ENCODE results near the gene DIRAS2.
A peak's percentile ranks its signal among the peaks of the same experiment; 100 is the strongest.
"Not testable (repeated sequence)": the region's sequence is repeated elsewhere in the genome, so short reads cannot be mapped to it uniquely, and the experiment has no call there.

DIRAS2 gene, protein sequence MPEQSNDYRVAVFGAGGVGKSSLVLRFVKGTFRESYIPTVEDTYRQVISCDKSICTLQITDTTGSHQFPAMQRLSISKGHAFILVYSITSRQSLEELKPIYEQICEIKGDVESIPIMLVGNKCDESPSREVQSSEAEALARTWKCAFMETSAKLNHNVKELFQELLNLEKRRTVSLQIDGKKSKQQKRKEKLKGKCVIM

DNA sequence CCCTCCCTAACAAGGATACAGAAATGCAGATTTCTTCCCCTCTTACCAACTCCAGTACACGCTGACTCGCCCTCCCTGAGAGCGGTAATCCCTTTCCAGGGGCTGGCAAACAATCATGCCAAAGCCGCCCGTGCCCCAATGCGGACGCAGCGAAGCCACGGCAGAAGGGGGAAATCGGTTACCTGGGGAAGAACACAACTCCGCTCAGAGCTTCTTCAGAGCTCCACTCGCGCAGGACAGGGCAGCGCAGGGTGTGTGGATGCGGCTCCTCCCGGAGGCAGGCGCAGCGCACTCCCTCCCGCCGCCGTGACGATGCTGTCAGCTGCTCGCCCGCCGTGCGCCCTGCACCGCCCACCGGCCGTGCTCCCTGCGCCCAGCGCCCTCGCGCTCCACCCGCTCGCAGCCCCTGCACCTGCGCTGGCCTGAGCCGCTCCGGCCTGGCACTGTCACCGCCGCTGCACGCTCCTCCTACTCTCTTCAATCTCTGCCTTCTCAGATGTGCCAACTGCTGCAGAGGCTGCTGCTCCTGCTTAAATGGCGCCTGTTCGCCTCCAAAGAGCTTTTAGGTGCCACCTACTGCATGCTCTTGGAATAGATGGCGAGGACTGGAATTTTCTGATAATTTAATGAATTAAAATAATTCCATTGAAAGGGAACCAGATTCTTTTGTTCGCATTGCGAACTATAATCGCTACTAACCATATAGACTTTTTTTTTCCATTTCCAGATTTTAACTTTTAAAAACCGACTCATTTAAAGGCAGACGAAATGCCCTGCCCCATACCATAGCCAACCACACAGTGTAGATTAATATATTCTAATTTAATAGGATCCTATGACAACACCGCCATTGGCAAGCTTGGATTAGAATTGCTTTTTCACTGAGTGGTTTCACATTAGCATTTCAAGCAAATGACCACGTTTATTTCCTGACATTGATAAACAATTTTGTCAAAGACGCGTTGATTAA, at the start of gene DIRAS2:
Gene DIRAS2, minus strand, starts transcription at position 255 of the 970 bp plus-strand sequence. CDS start 28,997 bp downstream, outside the sequence.
- Mint-ChIP-seq H3K4me3 (peak within 1 kb of the TSS; percentile 9), H3K4me1 (no peaks in the 10 kb centered on the region), H3K9me3 (no peaks in the 10 kb centered on the region), H3K27ac (no peak within 1 kb of the TSS), H3K36me3 (no peaks in the 10 kb centered on the region)
- no peak for DNase-seq (ENCODE audit: low spot score in 2 of 2)
- peak; percentile 53 for ATAC-seq

DNA sequence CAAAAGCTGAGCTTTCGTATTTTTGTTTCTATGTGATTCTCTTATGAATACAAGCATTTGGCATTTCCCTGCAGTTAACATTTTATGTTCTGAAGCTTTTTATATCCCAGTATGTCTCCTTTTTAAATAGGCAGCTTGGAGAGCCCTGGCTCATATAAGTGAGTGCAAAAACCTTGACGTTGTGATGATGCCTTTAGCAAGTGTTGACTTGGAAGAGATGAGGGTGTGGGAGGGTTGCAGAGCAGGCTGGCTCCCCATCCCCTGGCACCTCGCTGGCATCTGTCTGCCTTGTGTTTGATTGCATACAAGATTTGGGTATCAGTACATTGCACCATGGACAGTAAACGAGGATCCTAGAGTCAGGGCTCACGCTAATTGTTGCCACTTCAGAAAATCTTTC, 42.1 kb upstream of the DIRAS2 start:
- Mint-ChIP-seq H3K4me1 (no peaks in the 10 kb centered on the region), H3K9me3 (peaks cover 2% of the 10 kb centered on the region), H3K36me3 (no peaks in the 10 kb centered on the region), H3K4me3 (no peak overlapping the region), H3K27ac (no peak overlapping the region)
- ATAC-seq (no peak), DNase-seq (ENCODE audit: low spot score in 2 of 2) (no peak)

DNA sequence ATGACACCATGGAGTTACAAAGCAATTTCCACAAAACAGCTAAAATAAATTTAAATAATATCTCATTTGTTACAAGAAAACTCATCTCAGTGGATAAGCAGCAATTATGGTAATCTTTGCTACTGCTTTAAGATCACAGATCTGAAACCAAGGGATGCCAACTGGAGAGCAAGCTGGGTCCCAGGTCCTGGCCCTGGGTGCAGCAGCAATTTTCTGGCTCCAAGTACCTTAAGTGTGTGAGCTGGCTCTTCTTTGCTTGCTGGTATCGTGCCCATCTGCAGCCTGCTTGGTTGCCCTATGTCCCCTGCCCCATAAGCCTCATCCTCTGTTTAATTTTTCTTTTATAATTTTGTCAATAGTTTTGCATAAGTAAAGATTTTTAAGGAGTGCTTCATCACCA, 41.5 kb upstream of the DIRAS2 start:
- Mint-ChIP-seq H3K4me1 (no peaks in the 10 kb centered on the region), H3K27ac (no peak overlapping the region), H3K4me3 (no peak overlapping the region), H3K9me3 (peaks cover 2% of the 10 kb centered on the region), H3K36me3 (no peaks in the 10 kb centered on the region)
- DNase-seq (ENCODE audit: low spot score in 2 of 2) = no peak
- ATAC-seq = no peak

DNA sequence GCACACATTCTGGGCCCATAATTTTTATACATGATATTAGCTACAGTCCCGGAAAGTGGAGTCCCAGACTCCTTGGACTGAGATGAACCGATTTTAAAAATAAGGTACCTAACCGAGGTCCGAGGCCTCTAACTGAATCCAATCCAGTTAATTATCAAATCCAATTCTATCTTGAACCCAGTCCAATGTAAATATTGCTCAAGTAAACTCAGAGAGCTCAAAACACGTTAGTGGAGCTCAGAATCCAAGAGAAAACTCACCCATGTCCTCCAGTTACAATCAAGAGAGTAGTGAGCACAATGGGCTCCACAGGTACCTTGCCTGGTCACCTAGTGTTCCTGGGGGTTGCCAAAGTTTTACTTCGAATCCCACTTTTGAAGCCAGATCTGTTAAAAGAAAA, 37.9 kb upstream of the DIRAS2 start:
- no peaks in the 10 kb centered on the region for H3K36me3 Mint-ChIP-seq
- H3K9me3 Mint-ChIP-seq = no peaks in the 10 kb centered on the region
- H3K4me3 Mint-ChIP-seq = no peak overlapping the region
- DNase-seq (ENCODE audit: low spot score in 2 of 2) (no peak), ATAC-seq (no peak)
- no peak overlapping the region for H3K27ac Mint-ChIP-seq
- no peaks in the 10 kb centered on the region for H3K4me1 Mint-ChIP-seq

DNA sequence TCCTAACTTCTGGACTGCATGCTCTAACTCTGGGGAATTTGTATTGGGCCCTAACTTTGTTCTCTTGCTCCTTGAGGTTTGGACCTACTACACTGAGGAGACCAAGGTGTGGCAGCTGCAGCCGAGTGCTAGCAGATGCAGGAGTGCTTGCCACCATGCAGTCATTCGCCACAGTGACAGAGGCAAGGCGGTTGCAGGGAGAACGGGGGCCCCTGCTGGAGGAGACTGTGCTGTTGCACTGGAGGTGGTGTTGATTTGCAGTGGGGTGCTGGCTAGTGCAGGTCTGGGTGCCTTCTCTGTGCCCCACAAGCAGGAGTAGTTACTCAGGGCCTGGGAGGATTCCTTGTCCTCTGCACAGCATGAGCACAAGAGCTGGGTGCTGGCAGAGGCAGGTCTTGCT, 22.4 kb upstream of the DIRAS2 start:
- ATAC-seq (no peak), DNase-seq (ENCODE audit: low spot score in 2 of 2) (no peak)
- Mint-ChIP-seq H3K4me1 (no peaks in the 10 kb centered on the region), H3K4me3 (no peak overlapping the region), H3K36me3 (no peaks in the 10 kb centered on the region), H3K9me3 (peaks cover 2% of the 10 kb centered on the region), H3K27ac (no peak overlapping the region)

DNA sequence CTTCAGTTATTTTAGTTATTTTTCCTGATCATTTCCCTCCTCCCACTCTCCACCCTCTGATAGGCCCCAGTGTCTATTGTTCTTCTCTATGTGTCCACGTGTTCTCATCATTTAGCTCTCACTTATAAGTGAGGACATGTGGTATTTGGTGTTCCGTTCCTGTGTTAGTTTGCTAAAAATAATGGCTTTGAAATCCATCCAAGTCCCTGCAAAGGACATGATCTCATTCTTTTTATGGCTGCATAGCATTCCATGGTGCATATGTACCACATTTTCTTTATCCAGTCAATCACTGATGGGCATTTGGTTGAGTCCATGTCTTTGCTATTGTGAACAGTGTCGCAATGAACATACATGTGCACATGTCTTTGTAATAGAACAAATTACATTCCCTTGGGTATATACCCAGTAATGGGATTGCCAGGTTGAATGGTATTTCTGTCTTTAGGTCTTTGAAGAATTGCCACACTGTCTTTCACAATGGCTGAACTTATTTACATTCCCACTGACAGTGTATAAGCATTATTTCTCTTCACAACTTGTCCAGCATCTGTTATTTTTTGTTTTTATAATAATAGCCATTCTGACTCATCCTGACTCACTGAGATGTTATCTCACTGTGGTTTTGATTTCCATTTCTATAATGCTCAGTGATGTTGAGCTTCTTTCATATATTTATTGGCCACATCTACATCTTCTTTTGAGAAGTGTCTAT, 17.2 kb upstream of the DIRAS2 start:
- H3K27ac Mint-ChIP-seq = no peak overlapping the region
- peaks cover 8% of the 10 kb centered on the region for H3K9me3 Mint-ChIP-seq
- DNase-seq (ENCODE audit: low spot score in 2 of 2) = no peak
- no peaks in the 10 kb centered on the region for H3K36me3 Mint-ChIP-seq
- no peak overlapping the region for H3K4me3 Mint-ChIP-seq
- ATAC-seq = no peak
- H3K4me1 Mint-ChIP-seq = no peaks in the 10 kb centered on the region

DNA sequence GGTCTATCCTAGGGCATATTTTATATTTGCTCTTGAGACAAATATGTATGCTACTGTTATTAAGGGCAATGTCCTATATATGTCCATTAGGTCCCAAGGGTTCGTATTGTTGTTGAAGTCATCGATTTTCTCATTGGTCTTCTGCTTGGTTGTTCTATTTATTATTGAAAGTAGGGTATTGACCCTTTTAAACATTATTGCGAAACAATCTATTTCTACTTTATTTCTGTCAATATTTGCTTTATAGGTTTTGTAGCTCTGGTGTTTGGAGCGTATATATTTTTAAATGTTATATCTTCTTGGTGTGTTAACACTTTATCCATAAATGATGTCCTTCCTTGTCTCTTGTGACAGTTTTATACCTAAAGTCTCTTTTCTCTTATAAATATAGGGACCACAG, 16.2 kb upstream of the DIRAS2 start:
- ATAC-seq (no peak), DNase-seq (ENCODE audit: low spot score in 2 of 2) (no peak)
- Mint-ChIP-seq H3K27ac (no peak overlapping the region), H3K36me3 (no peaks in the 10 kb centered on the region), H3K4me1 (no peaks in the 10 kb centered on the region), H3K4me3 (no peak overlapping the region), H3K9me3 (peaks cover 8% of the 10 kb centered on the region)

DNA sequence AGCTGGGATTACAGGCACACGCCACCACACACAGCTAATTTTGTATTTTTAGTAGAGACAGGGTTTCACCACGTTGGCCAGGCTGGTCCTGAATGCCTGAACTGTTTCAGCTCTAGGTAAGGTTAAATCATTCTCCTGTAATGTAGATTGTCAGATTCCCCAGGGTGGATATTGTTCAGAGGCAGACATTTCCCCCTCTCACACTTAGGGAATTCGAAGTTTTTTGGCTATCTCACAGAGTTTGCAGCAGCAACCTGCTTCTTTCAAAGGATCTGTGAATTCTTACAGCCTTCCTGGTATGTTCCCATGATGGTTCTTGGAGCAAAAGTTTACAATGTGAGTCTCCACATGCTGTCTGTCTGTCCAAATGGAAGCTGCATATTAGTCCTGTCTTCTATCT, 15.6 kb upstream of the DIRAS2 start:
- H3K27ac Mint-ChIP-seq = no peak overlapping the region
- no peak for ATAC-seq

DNA sequence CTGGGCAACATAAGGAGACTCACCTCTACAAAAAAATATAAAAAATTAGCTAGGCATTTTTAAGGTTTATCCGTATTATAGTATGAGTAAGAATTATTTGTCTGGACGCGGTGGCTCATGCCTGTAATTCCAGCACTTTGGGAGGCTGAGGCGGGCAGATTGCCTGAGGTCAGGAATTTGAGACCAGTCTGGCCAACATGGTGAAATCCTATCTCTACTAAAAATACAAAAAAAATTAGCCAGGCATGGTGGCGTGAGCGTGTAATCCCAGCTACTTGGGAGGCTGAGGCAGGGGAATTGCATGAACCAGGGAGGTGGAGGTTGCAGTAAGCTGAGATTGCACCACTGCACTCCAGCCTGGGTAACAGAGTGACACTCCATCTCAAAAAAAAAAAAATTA, 14.3 kb upstream of the DIRAS2 start:
- H3K4me3 Mint-ChIP-seq; ATAC-seq; DNase-seq (ENCODE audit: low spot score in 2 of 2); H3K4me1 Mint-ChIP-seq; H3K36me3 Mint-ChIP-seq; H3K27ac Mint-ChIP-seq: not testable (repeated sequence)
- peaks cover 10% of the 10 kb centered on the region for H3K9me3 Mint-ChIP-seq

More for the DNA sequence above, 15.6 kb upstream of the DIRAS2 start:
- Mint-ChIP-seq H3K9me3 (peaks cover 10% of the 10 kb centered on the region), H3K4me1 (no peaks in the 10 kb centered on the region), H3K4me3 (no peak overlapping the region), H3K36me3 (no peaks in the 10 kb centered on the region)
- no peak for DNase-seq (ENCODE audit: low spot score in 2 of 2)

DNA sequence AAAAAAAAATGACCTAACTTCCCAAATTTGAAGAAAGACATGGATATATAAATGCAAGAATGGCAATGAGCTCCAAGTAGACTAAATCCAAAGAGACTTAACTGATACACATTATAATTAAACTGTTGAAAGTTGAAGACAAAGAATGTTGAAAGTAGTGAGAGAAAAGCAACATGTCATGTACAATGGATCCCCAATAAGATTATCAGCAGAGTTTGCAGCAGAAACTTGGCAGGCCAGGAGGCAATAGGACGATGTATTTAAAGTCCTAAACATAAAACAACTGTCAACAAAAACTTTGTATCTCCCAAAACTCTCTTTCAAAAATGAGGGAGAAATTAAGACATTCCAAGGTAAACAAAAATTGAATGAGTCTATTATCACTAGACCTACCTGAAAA, 8.6 kb upstream of the DIRAS2 start:
- Mint-ChIP-seq H3K27ac (no peak overlapping the region), H3K4me1 (no peaks in the 10 kb centered on the region), H3K36me3 (no peaks in the 10 kb centered on the region), H3K9me3 (peaks cover 17% of the 10 kb centered on the region), H3K4me3 (no peak overlapping the region)
- DNase-seq (ENCODE audit: low spot score in 2 of 2) (no peak), ATAC-seq (no peak)

DNA sequence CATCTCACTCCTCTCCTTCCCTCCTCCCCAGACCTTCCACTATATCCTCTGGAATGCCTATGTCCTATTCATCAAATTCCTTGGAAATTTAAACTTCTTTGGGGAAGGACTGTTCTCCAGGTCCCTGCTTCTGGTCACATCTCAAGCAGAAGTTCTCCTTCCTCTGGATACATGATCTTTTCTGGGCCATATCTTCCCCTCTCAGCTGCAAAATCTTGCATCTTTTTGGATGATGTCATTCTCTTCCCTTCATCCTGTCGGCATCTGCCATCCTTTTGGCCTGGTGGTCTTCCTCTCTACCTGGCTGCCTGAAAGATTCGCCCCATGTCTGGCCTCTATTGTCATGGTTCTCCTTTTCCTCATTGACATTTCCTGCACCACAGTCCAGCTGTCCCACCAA, 5.2 kb upstream of the DIRAS2 start:
- H3K4me3 Mint-ChIP-seq = no peak overlapping the region
- no peaks in the 10 kb centered on the region for H3K36me3 Mint-ChIP-seq
- no peak for ATAC-seq
- H3K27ac Mint-ChIP-seq = no peak overlapping the region
- H3K9me3 Mint-ChIP-seq = peaks cover 14% of the 10 kb centered on the region
- no peaks in the 10 kb centered on the region for H3K4me1 Mint-ChIP-seq
- no peak for DNase-seq (ENCODE audit: low spot score in 2 of 2)

DNA sequence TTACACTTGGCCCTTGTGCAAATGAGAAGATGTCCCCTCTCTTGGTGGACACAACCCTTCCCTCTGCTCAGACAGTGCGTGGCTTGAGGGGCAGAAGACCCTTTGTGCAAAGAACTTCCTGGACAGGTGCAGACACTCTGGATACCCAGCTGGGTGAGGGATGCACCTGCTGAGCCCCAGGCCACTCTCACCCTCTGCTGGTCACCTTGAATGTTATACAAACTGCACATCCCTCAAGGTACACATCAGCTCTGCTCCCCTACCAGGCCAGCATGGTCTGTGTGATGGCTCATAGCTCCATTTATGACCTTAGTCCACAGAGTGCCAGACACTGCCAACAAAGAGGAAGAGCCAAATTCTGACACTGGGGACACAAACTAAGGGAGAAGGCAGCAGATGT, 3.1 kb upstream of the DIRAS2 start:
- no peaks in the 10 kb centered on the region for H3K36me3 Mint-ChIP-seq
- ATAC-seq (peak; percentile 21), DNase-seq (ENCODE audit: low spot score in 2 of 2) (no peak)
- H3K4me1 Mint-ChIP-seq = no peaks in the 10 kb centered on the region
- H3K9me3 Mint-ChIP-seq = peaks cover 9% of the 10 kb centered on the region
- no peak overlapping the region for H3K4me3 Mint-ChIP-seq
- H3K27ac Mint-ChIP-seq = no peak overlapping the region

DNA sequence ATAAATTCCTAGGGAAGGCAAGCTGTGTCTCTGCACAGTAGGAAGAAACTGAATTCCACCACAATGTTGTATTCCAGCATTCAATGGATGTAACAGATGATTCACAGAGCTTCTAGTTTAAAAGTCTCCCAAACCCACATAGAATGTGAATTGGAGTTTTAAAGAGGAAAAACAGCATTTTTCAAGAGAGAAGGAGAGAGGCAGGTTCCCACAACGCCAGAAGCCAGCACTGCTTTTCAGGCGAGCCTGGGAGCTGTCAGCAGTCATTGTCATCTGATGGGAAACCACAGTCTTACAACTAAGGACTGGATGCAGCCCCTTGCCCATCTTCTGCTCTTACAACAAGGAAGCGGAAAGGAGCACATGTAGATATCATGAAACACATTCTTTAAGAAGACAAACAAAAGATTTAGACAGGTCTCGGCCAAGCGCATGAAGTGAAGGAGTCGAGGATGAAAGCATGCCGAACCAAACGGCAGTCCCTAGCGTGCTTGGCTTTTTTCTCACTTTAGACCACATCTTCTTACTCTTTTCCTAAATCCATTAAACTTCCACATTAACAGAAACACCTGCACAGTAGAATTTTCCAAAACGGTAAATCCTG, 638 bp downstream of the DIRAS2 start:
- ATAC-seq (no peak), DNase-seq (ENCODE audit: low spot score in 2 of 2) (no peak)
- Mint-ChIP-seq H3K4me1 (no peaks in the 10 kb centered on the region), H3K9me3 (no peaks in the 10 kb centered on the region), H3K27ac (no peak overlapping the region), H3K4me3 (no peak overlapping the region), H3K36me3 (no peaks in the 10 kb centered on the region)

DNA sequence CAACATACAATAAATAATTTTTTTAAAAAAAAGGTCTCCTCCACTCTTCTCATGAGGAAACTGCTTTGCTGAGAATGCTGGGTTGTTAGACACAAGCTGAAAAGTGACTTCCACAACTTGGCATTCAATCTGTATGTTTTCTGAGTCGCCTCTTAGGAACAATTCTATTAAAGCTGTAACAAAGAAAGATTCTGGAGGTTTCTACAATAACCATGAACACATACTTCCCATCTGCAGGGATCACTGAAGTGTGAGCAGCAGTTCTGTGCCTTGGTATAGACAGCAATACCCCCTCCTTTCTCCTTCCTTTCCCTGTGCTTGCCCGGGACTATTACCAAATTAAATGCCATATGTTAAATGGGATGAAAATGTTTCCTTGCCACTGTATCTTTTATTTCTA, 1.5 kb downstream of the DIRAS2 start:
- H3K4me3 Mint-ChIP-seq = no peak overlapping the region
- ATAC-seq = no peak
- no peaks in the 10 kb centered on the region for H3K36me3 Mint-ChIP-seq
- DNase-seq (ENCODE audit: low spot score in 2 of 2) = no peak
- H3K27ac Mint-ChIP-seq = no peak overlapping the region
- H3K9me3 Mint-ChIP-seq = no peaks in the 10 kb centered on the region
- no peaks in the 10 kb centered on the region for H3K4me1 Mint-ChIP-seq

DNA sequence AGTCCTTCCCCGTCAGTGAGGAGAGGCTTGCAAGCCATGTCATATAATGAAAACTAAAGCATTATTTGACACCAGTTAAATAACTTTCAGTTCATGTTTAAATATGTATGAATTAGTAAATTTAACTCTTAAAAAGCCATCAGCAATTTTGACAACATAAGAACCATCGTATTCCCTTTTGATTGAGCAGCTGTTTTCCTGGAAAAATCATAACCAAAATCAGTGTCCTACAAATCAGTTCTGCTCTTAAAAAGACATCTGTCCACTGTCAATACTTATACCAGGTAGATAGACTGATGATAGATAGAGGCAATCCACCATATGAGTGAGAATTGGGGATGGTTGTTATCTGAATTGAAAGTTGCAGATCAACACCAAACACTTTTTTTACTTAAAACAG, 2.3 kb downstream of the DIRAS2 start:
- ATAC-seq (no peak), DNase-seq (ENCODE audit: low spot score in 2 of 2) (no peak)
- Mint-ChIP-seq H3K4me3 (no peak overlapping the region), H3K36me3 (no peaks in the 10 kb centered on the region), H3K4me1 (no peaks in the 10 kb centered on the region), H3K27ac (no peak overlapping the region), H3K9me3 (no peaks in the 10 kb centered on the region)
